ENCODE measurements around the gene SULF2.
"Not testable (repeated sequence)": the region's sequence is repeated elsewhere in the genome, so short reads cannot be mapped to it uniquely, and the experiment has no call there.

The SULF2 gene

GRCh38 chr20:47809161-47809960 is 24.1 kb upstream of the SULF2 start:
- DNase-seq: no peak
- Histone ChIP-seq H3K36me3 (replicated peaks) (no peaks in the 10 kb centered on the region), H3K27me3 (replicated peaks) (peaks cover 5% of the 10 kb centered on the region), H3K4me3 (ENCODE audit: low read depth, low read length) (no peak overlapping the region), H3K27ac (no peak overlapping the region)
- in situ Hi-C loops (cut with HindIII; ENCODE audit: low pct_ligation_motif_present, low sequenced_read_pairs): no loop called here
- TF ChIP-seq, protein P1, sequence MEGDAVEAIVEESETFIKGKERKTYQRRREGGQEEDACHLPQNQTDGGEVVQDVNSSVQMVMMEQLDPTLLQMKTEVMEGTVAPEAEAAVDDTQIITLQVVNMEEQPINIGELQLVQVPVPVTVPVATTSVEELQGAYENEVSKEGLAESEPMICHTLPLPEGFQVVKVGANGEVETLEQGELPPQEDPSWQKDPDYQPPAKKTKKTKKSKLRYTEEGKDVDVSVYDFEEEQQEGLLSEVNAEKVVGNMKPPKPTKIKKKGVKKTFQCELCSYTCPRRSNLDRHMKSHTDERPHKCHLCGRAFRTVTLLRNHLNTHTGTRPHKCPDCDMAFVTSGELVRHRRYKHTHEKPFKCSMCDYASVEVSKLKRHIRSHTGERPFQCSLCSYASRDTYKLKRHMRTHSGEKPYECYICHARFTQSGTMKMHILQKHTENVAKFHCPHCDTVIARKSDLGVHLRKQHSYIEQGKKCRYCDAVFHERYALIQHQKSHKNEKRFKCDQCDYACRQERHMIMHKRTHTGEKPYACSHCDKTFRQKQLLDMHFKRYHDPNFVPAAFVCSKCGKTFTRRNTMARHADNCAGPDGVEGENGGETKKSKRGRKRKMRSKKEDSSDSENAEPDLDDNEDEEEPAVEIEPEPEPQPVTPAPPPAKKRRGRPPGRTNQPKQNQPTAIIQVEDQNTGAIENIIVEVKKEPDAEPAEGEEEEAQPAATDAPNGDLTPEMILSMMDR (IDR thresholded peaks at IDR 0.05; ENCODE audit: low read depth, low read length, missing control alignments): no peak

- H3K36me3 ChIP-seq (replicated peaks): no peaks in the 10 kb centered on the region
- TF ChIP-seq, protein P1 (IDR thresholded peaks at IDR 0.05; ENCODE audit: low read depth, low read length, missing control alignments): no peak
- no peak for DNase-seq
- in situ Hi-C loops (cut with HindIII; ENCODE audit: low pct_ligation_motif_present, low sequenced_read_pairs): no loop called here
- H3K27ac ChIP-seq: no peak overlapping the region
- H3K27me3 ChIP-seq (replicated peaks): no peaks in the 10 kb centered on the region
- no peak overlapping the region for H3K4me3 ChIP-seq (ENCODE audit: low read depth, low read length)
Observed at GRCh38 chr20:47805951-47806350, 20.7 kb upstream of the SULF2 start.

- H3K27me3 ChIP-seq (replicated peaks); in situ Hi-C loops (cut with HindIII; ENCODE audit: low pct_ligation_motif_present, low sequenced_read_pairs); H3K27ac ChIP-seq; DNase-seq; H3K36me3 ChIP-seq (replicated peaks); H3K4me3 ChIP-seq (ENCODE audit: low read depth, low read length): not testable (repeated sequence)
Observed at GRCh38 chr20:47804972-47805371, 19.7 kb upstream of the SULF2 start.

- H3K27me3 ChIP-seq (replicated peaks); in situ Hi-C loops (cut with HindIII; ENCODE audit: low pct_ligation_motif_present, low sequenced_read_pairs); DNase-seq; H3K4me3 ChIP-seq (ENCODE audit: low read depth, low read length); H3K36me3 ChIP-seq (replicated peaks); H3K27ac ChIP-seq: not testable (repeated sequence)
Observed at GRCh38 chr20:47804224-47804825, 19.0 kb upstream of the SULF2 start.

DNA sequence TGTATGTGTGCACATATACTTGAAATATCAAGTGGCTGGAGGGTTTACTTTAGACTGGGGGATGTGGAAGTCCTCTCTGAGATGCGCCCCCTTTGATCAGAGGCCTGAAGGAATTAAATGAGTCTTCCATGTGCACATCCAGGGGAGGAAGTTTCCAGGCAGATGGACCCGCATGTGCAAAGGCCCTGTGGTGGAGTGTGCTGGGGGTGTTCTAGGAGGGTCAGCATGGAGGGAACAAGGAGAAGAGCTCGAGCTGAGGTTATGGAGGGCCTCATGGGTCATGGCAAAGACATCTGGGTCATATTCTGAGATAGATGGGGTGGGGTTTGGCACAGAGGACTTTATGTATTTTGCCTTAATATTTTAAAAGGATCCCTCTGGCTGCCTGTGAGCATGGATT is 17.7 kb upstream of the SULF2 start:
- in situ Hi-C loops (cut with HindIII; ENCODE audit: low pct_ligation_motif_present, low sequenced_read_pairs): no loop called here
- Histone ChIP-seq H3K4me3 (ENCODE audit: low read depth, low read length) (no peak overlapping the region), H3K27ac (no peak overlapping the region), H3K27me3 (replicated peaks) (no peaks in the 10 kb centered on the region), H3K36me3 (replicated peaks) (no peaks in the 10 kb centered on the region)
- DNase-seq: no peak
- TF ChIP-seq, protein P1 (IDR thresholded peaks at IDR 0.05; ENCODE audit: low read depth, low read length, missing control alignments): no peak

GRCh38 chr20:47802226-47802920 is 17.1 kb upstream of the SULF2 start:
- DNase-seq: no peak

More at GRCh38 chr20:47802226-47802920, 17.1 kb upstream of the SULF2 start:
- H3K27ac ChIP-seq: no peak overlapping the region
- no peaks in the 10 kb centered on the region for H3K27me3 ChIP-seq (replicated peaks)
- H3K4me3 ChIP-seq (ENCODE audit: low read depth, low read length): no peak overlapping the region
- in situ Hi-C loops (cut with HindIII; ENCODE audit: low pct_ligation_motif_present, low sequenced_read_pairs): no loop called here
- TF ChIP-seq, protein P1 (IDR thresholded peaks at IDR 0.05; ENCODE audit: low read depth, low read length, missing control alignments): no peak
- H3K36me3 ChIP-seq (replicated peaks): no peaks in the 10 kb centered on the region
